NCI-H345 treated with DMSO at 0.1 percent for 48 hours (cell line): ENCODE results near the gene BLOC1S3.

ENCODE experiments used
- DNase-seq: peaks from one replicate; lab custom pipeline; 2025; ENCODE audit not compliant: unreplicated experiment; lab: John Stamatoyannopoulos, UW

The BLOC1S3 gene

GRCh38 chr19:45178262-45179071 lies at the start of gene BLOC1S3:
Gene BLOC1S3, plus strand, starts transcription at chr19:45178784. Its CDS starts 513 bp downstream, at chr19:45179297.
- DNase-seq = peak; percentile 98

GRCh38 chr19:45128806-45129205 lies 49.8 kb upstream of the BLOC1S3 start:
- no peak for DNase-seq

- DNase-seq = no peak
These were observed 48.3 kb upstream of the BLOC1S3 start for GRCh38 chr19:45130236-45130635.

- peak; percentile 92 for DNase-seq
These were observed 47.5 kb upstream of the BLOC1S3 start for GRCh38 chr19:45130888-45131615.

GRCh38 chr19:45133661-45134060 lies 44.9 kb upstream of the BLOC1S3 start:
- no peak for DNase-seq

- no peak for DNase-seq
These were observed 43.3 kb upstream of the BLOC1S3 start for GRCh38 chr19:45135176-45135885.

- no peak for DNase-seq
These were observed 41.9 kb upstream of the BLOC1S3 start for GRCh38 chr19:45136507-45137178.

GRCh38 chr19:45137179-45137761 lies 41.3 kb upstream of the BLOC1S3 start:
- no peak for DNase-seq

- DNase-seq = no peak
These were observed 40.3 kb upstream of the BLOC1S3 start for GRCh38 chr19:45138303-45138751.

GRCh38 chr19:45139286-45140143 lies 39.1 kb upstream of the BLOC1S3 start:
- no peak for DNase-seq

- no peak for DNase-seq
These were observed 38.5 kb upstream of the BLOC1S3 start for GRCh38 chr19:45140144-45140503.

- no peak for DNase-seq
These were observed 38.1 kb upstream of the BLOC1S3 start for GRCh38 chr19:45140533-45140932.

- DNase-seq = no peak
These were observed 37.2 kb upstream of the BLOC1S3 start for GRCh38 chr19:45141203-45141900.

- no peak for DNase-seq
These were observed 36.4 kb upstream of the BLOC1S3 start for GRCh38 chr19:45142016-45142725.

- DNase-seq = no peak
These were observed 35.9 kb upstream of the BLOC1S3 start for GRCh38 chr19:45142726-45143110.

- no peak for DNase-seq
These were observed 33.9 kb upstream of the BLOC1S3 start for GRCh38 chr19:45144431-45145269.

- no peak for DNase-seq
These were observed 33.1 kb upstream of the BLOC1S3 start for GRCh38 chr19:45145270-45146189.
